IgD-negative memory B cell (primary cell): ENCODE measurements around the gene NRG3. TPM values are rescaled to one million over a fixed set of nuclear protein-coding genes. Genes with fewer than 3 reads are reported as not detected.

ENCODE experiments used
- H3K27ac Mint-ChIP-seq, 3 donors: one replicate each; pipeline ENCODE4 v1.8.0; 2020 to 2022; ENCODE audit warnings: mild to moderate bottlenecking in 3 of 3, mixed read lengths in 3 of 3, moderate library complexity in 1 of 3
- H3K27me3 Mint-ChIP-seq: one replicate; pipeline ENCODE4 v1.8.0; 2021; ENCODE audit warnings: mixed read lengths
- H3K36me3 Mint-ChIP-seq: one replicate; pipeline ENCODE4 v1.8.0; 2020; ENCODE audit warnings: mild to moderate bottlenecking, mixed read lengths
- H3K4me1 Mint-ChIP-seq, 3 donors: one replicate each; pipeline ENCODE4 v1.8.0; 2020 to 2022; ENCODE audit warnings: mixed read lengths in 3 of 3, mild to moderate bottlenecking in 1 of 3
- H3K4me3 Mint-ChIP-seq, 4 donors: one replicate each; pipeline ENCODE4 v1.8.0; 2020 to 2022; ENCODE audit warnings: mild to moderate bottlenecking in 4 of 4, mixed read lengths in 4 of 4, moderate library complexity in 3 of 4
- H3K9me3 Mint-ChIP-seq, 3 donors: one replicate each; pipeline ENCODE4 v1.8.0; 2020 to 2021; ENCODE audit warnings: mixed read lengths in 3 of 3, mild to moderate bottlenecking in 1 of 3
- polyA plus RNA-seq: library from polyadenylated mRNA; unstranded; fragments of 300-500 nt; fragmentation: Illumina TruSeq; gene quantifications from one replicate; pipeline ENCODE4 v1.2.3, GENCODE V29; 2021

The NRG3 gene
- polyA plus RNA-seq, 1 donor from 2014 or later: not detected

GRCh38 chr10:82576093-82576492 is 701.1 kb downstream of the NRG3 start:
- H3K27me3 Mint-ChIP-seq: no peaks in the 10 kb centered on the region
- peaks cover 0 to 6% (median 0%) of the 10 kb centered on the region in 3 donors for H3K9me3 Mint-ChIP-seq
- no peak overlapping the region for H3K27ac Mint-ChIP-seq
- no peaks in the 10 kb centered on the region for H3K36me3 Mint-ChIP-seq
- H3K4me1 Mint-ChIP-seq: no peaks in the 10 kb centered on the region
- no peak overlapping the region for H3K4me3 Mint-ChIP-seq

GRCh38 chr10:82581940-82582339 is 706.9 kb downstream of the NRG3 start:
- Mint-ChIP-seq H3K4me3 (no peak overlapping the region), H3K27ac (no peak overlapping the region), H3K9me3 (peaks cover 0 to 3% (median 0%) of the 10 kb centered on the region in 3 donors), H3K27me3 (no peaks in the 10 kb centered on the region), H3K36me3 (peaks cover 1% of the 10 kb centered on the region), H3K4me1 (peaks cover 0 to 2% (median 0%) of the 10 kb centered on the region in 3 donors)

GRCh38 chr10:82591421-82591820 is 716.4 kb downstream of the NRG3 start:
- Mint-ChIP-seq H3K4me3 (no peak overlapping the region), H3K9me3 (peaks cover 4 to 6% (median 4%) of the 10 kb centered on the region in 3 donors), H3K4me1 (no peaks in the 10 kb centered on the region), H3K27ac (no peak overlapping the region), H3K36me3 (no peaks in the 10 kb centered on the region), H3K27me3 (no peaks in the 10 kb centered on the region)

- Mint-ChIP-seq H3K27ac (no peak overlapping the region), H3K27me3 (no peaks in the 10 kb centered on the region), H3K4me3 (no peak overlapping the region), H3K9me3 (peaks cover 1 to 20% (median 5%) of the 10 kb centered on the region in 3 donors), H3K4me1 (no peaks in the 10 kb centered on the region), H3K36me3 (no peaks in the 10 kb centered on the region)
These were observed 722.8 kb downstream of the NRG3 start for GRCh38 chr10:82597840-82598239.

- Mint-ChIP-seq H3K27ac (no peak overlapping the region), H3K9me3 (peaks cover 2 to 13% (median 8%) of the 10 kb centered on the region in 3 donors), H3K4me1 (no peaks in the 10 kb centered on the region), H3K4me3 (no peak overlapping the region), H3K36me3 (no peaks in the 10 kb centered on the region), H3K27me3 (no peaks in the 10 kb centered on the region)
These were observed 734.9 kb downstream of the NRG3 start for GRCh38 chr10:82609845-82610244.

GRCh38 chr10:82618007-82618406 is 743.0 kb downstream of the NRG3 start:
- Mint-ChIP-seq H3K36me3 (no peaks in the 10 kb centered on the region), H3K27ac (no peak overlapping the region), H3K9me3 (peaks cover 0 to 6% (median 4%) of the 10 kb centered on the region in 3 donors), H3K4me3 (no peak overlapping the region), H3K4me1 (no peaks in the 10 kb centered on the region), H3K27me3 (no peaks in the 10 kb centered on the region)

GRCh38 chr10:82621680-82622079 is 746.7 kb downstream of the NRG3 start:
- Mint-ChIP-seq H3K27me3 (no peaks in the 10 kb centered on the region), H3K27ac (no peak overlapping the region), H3K4me3 (no peak overlapping the region), H3K36me3 (no peaks in the 10 kb centered on the region), H3K4me1 (no peaks in the 10 kb centered on the region), H3K9me3 (peaks cover 0 to 8% (median 7%) of the 10 kb centered on the region in 3 donors)

- H3K27ac Mint-ChIP-seq: no peak overlapping the region
- no peaks in the 10 kb centered on the region for H3K27me3 Mint-ChIP-seq
- H3K36me3 Mint-ChIP-seq: no peaks in the 10 kb centered on the region
- H3K9me3 Mint-ChIP-seq: peaks cover 0 to 9% (median 4%) of the 10 kb centered on the region in 3 donors
- no peak overlapping the region for H3K4me3 Mint-ChIP-seq
- no peaks in the 10 kb centered on the region for H3K4me1 Mint-ChIP-seq
These were observed 747.5 kb downstream of the NRG3 start for GRCh38 chr10:82622479-82622878.

GRCh38 chr10:82625512-82626189 is 750.7 kb downstream of the NRG3 start:
- Mint-ChIP-seq H3K9me3 (peaks cover 0 to 19% (median 3%) of the 10 kb centered on the region in 3 donors), H3K4me3 (no peak overlapping the region), H3K27me3 (no peaks in the 10 kb centered on the region), H3K27ac (no peak overlapping the region), H3K36me3 (no peaks in the 10 kb centered on the region), H3K4me1 (no peaks in the 10 kb centered on the region)

- H3K4me3 Mint-ChIP-seq: no peak overlapping the region
- H3K27me3 Mint-ChIP-seq: no peaks in the 10 kb centered on the region
- H3K9me3 Mint-ChIP-seq: peaks cover 3 to 14% (median 5%) of the 10 kb centered on the region in 3 donors
- H3K36me3 Mint-ChIP-seq: no peaks in the 10 kb centered on the region
- H3K27ac Mint-ChIP-seq: no peak overlapping the region
- H3K4me1 Mint-ChIP-seq: no peaks in the 10 kb centered on the region
These were observed 753.4 kb downstream of the NRG3 start for GRCh38 chr10:82628373-82628772.

- no peaks in the 10 kb centered on the region for H3K36me3 Mint-ChIP-seq
- no peaks in the 10 kb centered on the region for H3K27me3 Mint-ChIP-seq
- H3K9me3 Mint-ChIP-seq: peaks cover 1 to 18% (median 3%) of the 10 kb centered on the region in 3 donors
- no peak overlapping the region for H3K27ac Mint-ChIP-seq
- H3K4me3 Mint-ChIP-seq: no peak overlapping the region
- no peaks in the 10 kb centered on the region for H3K4me1 Mint-ChIP-seq
These were observed 768.1 kb downstream of the NRG3 start for GRCh38 chr10:82643076-82643475.

- H3K9me3 Mint-ChIP-seq: peaks cover 1 to 15% (median 3%) of the 10 kb centered on the region in 3 donors
- H3K4me1 Mint-ChIP-seq: no peaks in the 10 kb centered on the region
- no peak overlapping the region for H3K27ac Mint-ChIP-seq
- H3K4me3 Mint-ChIP-seq: no peak overlapping the region
- H3K27me3 Mint-ChIP-seq: no peaks in the 10 kb centered on the region
- no peaks in the 10 kb centered on the region for H3K36me3 Mint-ChIP-seq
These were observed 768.6 kb downstream of the NRG3 start for GRCh38 chr10:82643601-82644000.

GRCh38 chr10:82645221-82645620 is 770.2 kb downstream of the NRG3 start:
- H3K4me3 Mint-ChIP-seq: no peak overlapping the region
- H3K4me1 Mint-ChIP-seq: no peaks in the 10 kb centered on the region
- H3K27me3 Mint-ChIP-seq: no peaks in the 10 kb centered on the region
- no peaks in the 10 kb centered on the region for H3K36me3 Mint-ChIP-seq
- no peak overlapping the region for H3K27ac Mint-ChIP-seq
- peaks cover 1 to 12% (median 3%) of the 10 kb centered on the region in 3 donors for H3K9me3 Mint-ChIP-seq

- Mint-ChIP-seq H3K4me1 (no peaks in the 10 kb centered on the region), H3K27ac (no peak overlapping the region), H3K4me3 (no peak overlapping the region), H3K27me3 (no peaks in the 10 kb centered on the region), H3K36me3 (no peaks in the 10 kb centered on the region), H3K9me3 (peaks cover 0 to 4% (median 0%) of the 10 kb centered on the region in 3 donors)
These were observed 778.5 kb downstream of the NRG3 start for GRCh38 chr10:82653244-82654155.

- Mint-ChIP-seq H3K27ac (no peak overlapping the region), H3K4me1 (no peaks in the 10 kb centered on the region)
These were observed 785.2 kb downstream of the NRG3 start for GRCh38 chr10:82660205-82660604.

More at GRCh38 chr10:82660205-82660604, 785.2 kb downstream of the NRG3 start:
- Mint-ChIP-seq H3K9me3 (no peaks in the 10 kb centered on the region), H3K27me3 (no peaks in the 10 kb centered on the region), H3K4me3 (no peak overlapping the region), H3K36me3 (no peaks in the 10 kb centered on the region)
